DND-41 (cell line): ENCODE data around the gene NAA30.
A peak's percentile ranks its signal among the peaks of the same experiment; 100 is the strongest.

Experiments used
- ATAC-seq: fragments of 200-7000 bp; cut with Tn5 transposase; 3 replicates; pipeline ENCODE4 v1.9.1; 2021; ENCODE audit warnings: low read depth; ENCODE audit not compliant: insufficient read depth
- DNase-seq: peaks from one replicate; pipeline ENCODE4 v3.0.0-alpha.2; 2020
- H2AFZ ChIP-seq: 2 replicates; pipeline ENCODE4 v1.6.0; 2012; ENCODE audit warnings: low read depth, low read length
- H3K27ac ChIP-seq: 2 replicates; pipeline ENCODE4 v1.5.1; 2012; ENCODE audit warnings: low read length, inconsistent platforms
- H3K27me3 ChIP-seq: fragments of 200-600 bp; sonication (generic); 2 replicates; pipeline ENCODE4 v1.6.0; 2012; ENCODE audit warnings: low read length, mild to moderate bottlenecking, inconsistent platforms; ENCODE audit not compliant: insufficient read depth, poor library complexity
- H3K36me3 ChIP-seq: 2 replicates; pipeline ENCODE4 v1.5.1; 2012; ENCODE audit warnings: low read length, inconsistent platforms; ENCODE audit not compliant: insufficient read depth
- H3K4me1 ChIP-seq: 2 replicates; pipeline ENCODE4 v1.5.1; 2012; ENCODE audit warnings: mild to moderate bottlenecking, low read length; ENCODE audit not compliant: insufficient read depth
- H3K4me2 ChIP-seq: 2 replicates; pipeline ENCODE4 v1.6.0; 2012; ENCODE audit warnings: mild to moderate bottlenecking, moderate library complexity, low read length, inconsistent platforms; ENCODE audit not compliant: insufficient read depth
- H3K4me3 ChIP-seq, 2 experiments: fragments of 200-600 bp in 1 of 2; shearing (Covaris generic) in 1 of 2; 2 replicates each; pipeline ENCODE4 v1.5.1; 2012 to 2016; ENCODE audit warnings: inconsistent platforms in 2 of 2, low read length in 2 of 2, mild to moderate bottlenecking in 2 of 2, low read depth in 1 of 2, moderate library complexity in 1 of 2
- H3K79me2 ChIP-seq: 2 replicates; pipeline ENCODE4 v1.6.0; 2012; ENCODE audit warnings: low read length, inconsistent platforms; ENCODE audit not compliant: insufficient read depth
- H3K9ac ChIP-seq: 2 replicates; pipeline ENCODE4 v1.6.0; 2012; ENCODE audit warnings: low read depth, mild to moderate bottlenecking, inconsistent platforms, low read length, moderate library complexity
- H3K9me3 ChIP-seq: 2 replicates; pipeline ENCODE4 v1.5.1; 2012; ENCODE audit warnings: low read length, moderate library complexity, mild to moderate bottlenecking, inconsistent platforms; ENCODE audit not compliant: insufficient read depth, severe bottlenecking
- H4K20me1 ChIP-seq: 2 replicates; pipeline ENCODE4 v1.6.0; 2012; ENCODE audit warnings: low read length; ENCODE audit not compliant: insufficient read depth
- CTCF ChIP-seq: IDR thresholded peaks from 2 replicates; pipeline ENCODE4 v1.5.1; 2012; ENCODE audit warnings: borderline replicate concordance, low read length, moderate library complexity, mild to moderate bottlenecking; ENCODE audit not compliant: poor library complexity, severe bottlenecking; ENCODE audit errors: extremely low read depth
- EZH2 ChIP-seq: IDR thresholded peaks from 3 replicates; pipeline ENCODE4 v1.6.1; 2012; ENCODE audit warnings: borderline replicate concordance, low read depth, mild to moderate bottlenecking, moderate library complexity, low read length, inconsistent platforms; ENCODE audit not compliant: severe bottlenecking

The NAA30 gene

GRCh38 chr14:57392830-57393229 lies 2.4 kb downstream of the NAA30 start:
- Histone ChIP-seq H3K4me1 (peaks cover 46% of the 10 kb centered on the region), H2AFZ (no peak overlapping the region), H3K9me3 (no peaks in the 10 kb centered on the region), H3K27me3 (no peaks in the 10 kb centered on the region), H3K36me3 (peaks cover 36% of the 10 kb centered on the region), H4K20me1 (peaks cover 9% of the 10 kb centered on the region; the same call in 1 of the 2 replicates), H3K9ac (peak overlapping the region; percentile 84; the same call in 1 of the 2 replicates), H3K27ac (no peak overlapping the region), H3K4me3 (peak overlapping the region; percentile 71 to 83; a peak in 2 of 4 replicates), H3K4me2 (peak overlapping the region; percentile 80), H3K79me2 (peaks cover 49% of the 10 kb centered on the region)
- no peak for TF ChIP-seq EZH2
- TF ChIP-seq CTCF, result no peak
- no peak for ATAC-seq
- DNase-seq, result no peak

GRCh38 chr14:57400556-57401494 lies 10.4 kb downstream of the NAA30 start:
- TF ChIP-seq EZH2 (no peak), CTCF (no peak)
- H4K20me1 ChIP-seq, result peaks cover 4% of the 10 kb centered on the region; the same call in 1 of the 2 replicates
- no peak overlapping the region for H3K4me3 ChIP-seq
- no peak overlapping the region for H3K4me2 ChIP-seq
- no peaks in the 10 kb centered on the region for H3K9me3 ChIP-seq
- H2AFZ ChIP-seq, result no peak overlapping the region
- no peak overlapping the region for H3K27ac ChIP-seq
- ATAC-seq (no peak), DNase-seq (no peak)
- peaks cover 52% of the 10 kb centered on the region for H3K36me3 ChIP-seq
- peaks cover 4% of the 10 kb centered on the region; the same call in 1 of the 2 replicates for H3K79me2 ChIP-seq
- no peaks in the 10 kb centered on the region for H3K27me3 ChIP-seq
- no peaks in the 10 kb centered on the region for H3K4me1 ChIP-seq
- H3K9ac ChIP-seq, result no peak overlapping the region

GRCh38 chr14:57401501-57401900 lies 11.1 kb downstream of the NAA30 start:
- no peaks in the 10 kb centered on the region for H3K4me1 ChIP-seq
- H3K4me2 ChIP-seq, result no peak overlapping the region
- no peak overlapping the region for H3K9ac ChIP-seq
- H3K79me2 ChIP-seq, result 0 out of 2 replicates have a peak, but pooled peaks cover 2% of the 10 kb centered on the region
- H3K9me3 ChIP-seq, result no peaks in the 10 kb centered on the region
- no peak overlapping the region for H3K27ac ChIP-seq
- H3K4me3 ChIP-seq, result no peak overlapping the region
- no peak for ATAC-seq
- peaks cover 55% of the 10 kb centered on the region for H3K36me3 ChIP-seq
- no peak for DNase-seq
- H2AFZ ChIP-seq, result no peak overlapping the region
- peaks cover 4% of the 10 kb centered on the region; the same call in 1 of the 2 replicates for H4K20me1 ChIP-seq
- H3K27me3 ChIP-seq, result no peaks in the 10 kb centered on the region
- TF ChIP-seq EZH2, result no peak
- no peak for TF ChIP-seq CTCF
